HepG2 (cell line): Measurements from ENCODE around the gene STX12. TPM values are rescaled to one million over a fixed set of nuclear protein-coding genes. Genes with fewer than 3 reads are reported as not detected.

ENCODE experiments used
- DNMT1 ChIP-seq: sonication (generic); formaldehyde crosslinking; IDR thresholded peaks from 2 replicates; pipeline ENCODE4 v1.5.1; 2020; ENCODE audit warnings: mild to moderate bottlenecking, missing genetic modification reagents
- HNRNPUL1 ChIP-seq: fragments of 200-400 bp; formaldehyde crosslinking; IDR thresholded peaks from 2 replicates; pipeline ENCODE4 v1.6.1; 2017; ENCODE audit warnings: low read depth, mild to moderate bottlenecking, low read length, moderate library complexity
- HOXA5 ChIP-seq: sonication (generic); formaldehyde crosslinking; IDR thresholded peaks from 2 replicates; pipeline ENCODE4 v1.4.0; 2020; ENCODE audit warnings: missing genetic modification reagents
- KDM5A ChIP-seq: fragments of 200-600 bp; sonication (generic); IDR thresholded peaks from 2 replicates; pipeline ENCODE4 v1.7.0; 2018; ENCODE audit warnings: antibody characterized with exemption, mild to moderate bottlenecking, low read length, borderline replicate concordance
- KDM6A ChIP-seq: IDR thresholded peaks from 2 replicates; pipeline ENCODE4 v1.6.1; 2016; ENCODE audit warnings: low read depth
- MED13 ChIP-seq: sonication (generic); formaldehyde crosslinking; IDR thresholded peaks from 2 replicates; pipeline ENCODE4 v1.5.0; 2020; ENCODE audit warnings: missing genetic modification reagents
- MTA3 ChIP-seq: sonication (generic); formaldehyde crosslinking; IDR thresholded peaks from 2 replicates; pipeline ENCODE4 v1.4.0; 2020; ENCODE audit warnings: missing genetic modification reagents
- MYNN ChIP-seq: sonication (generic); formaldehyde crosslinking; IDR thresholded peaks from 2 replicates; pipeline ENCODE4 v1.4.0; 2020; ENCODE audit warnings: mild to moderate bottlenecking, low read depth, missing genetic modification reagents
- NR2F6 ChIP-seq, 2 experiments: IDR thresholded peaks; 2 replicates each; pipeline ENCODE4 v1.6.1; 2016; ENCODE audit warnings: antibody characterized with exemption in 1 of 2, mild to moderate bottlenecking in 1 of 2
- RFX3 ChIP-seq: IDR thresholded peaks from 2 replicates; pipeline ENCODE4 v1.6.1; 2016; ENCODE audit warnings: missing biosample characterization, missing genetic modification reagents
- RFXAP ChIP-seq: sonication (generic); formaldehyde crosslinking; IDR thresholded peaks from 2 replicates; pipeline ENCODE4 v1.4.0; 2020; ENCODE audit warnings: missing genetic modification reagents, borderline replicate concordance
- SCMH1 ChIP-seq: sonication (generic); formaldehyde crosslinking; IDR thresholded peaks from 2 replicates; pipeline ENCODE4 v1.9.0; 2021; ENCODE audit warnings: missing genetic modification reagents, mild to moderate bottlenecking, borderline replicate concordance
- SPEN ChIP-seq: sonication (generic); formaldehyde crosslinking; IDR thresholded peaks from 2 replicates; pipeline ENCODE4 v1.5.1; 2020; ENCODE audit warnings: low read depth, mild to moderate bottlenecking, missing genetic modification reagents
- YEATS2 ChIP-seq: sonication (generic); formaldehyde crosslinking; IDR thresholded peaks from 2 replicates; pipeline ENCODE4 v1.4.0; 2020; ENCODE audit warnings: missing genetic modification reagents, borderline replicate concordance
- ZBTB3 ChIP-seq: sonication (generic); formaldehyde crosslinking; IDR thresholded peaks from 2 replicates; pipeline ENCODE4 v1.4.0; 2020; ENCODE audit warnings: low read depth, mild to moderate bottlenecking, moderate library complexity, missing genetic modification reagents, borderline replicate concordance
- ZFX ChIP-seq: sonication (generic); formaldehyde crosslinking; IDR thresholded peaks from 2 replicates; pipeline ENCODE4 v1.4.0; 2020; ENCODE audit warnings: mild to moderate bottlenecking, low read depth, missing genetic modification reagents, moderate library complexity
- ZNF282 ChIP-seq: fragments of 450-650 bp; IDR thresholded peaks from 2 replicates; pipeline ENCODE4 v1.6.1; 2018; ENCODE audit not compliant: partially characterized antibody
- ZNF34 ChIP-seq: sonication (generic); formaldehyde crosslinking; IDR thresholded peaks from 2 replicates; pipeline ENCODE4 v1.4.0; 2020; ENCODE audit warnings: mild to moderate bottlenecking, missing genetic modification reagents, borderline replicate concordance
- ZNF737 ChIP-seq: sonication (generic); formaldehyde crosslinking; IDR thresholded peaks from 2 replicates; pipeline ENCODE4 v1.5.0; 2020; ENCODE audit warnings: missing genetic modification reagents, mild to moderate bottlenecking, borderline replicate concordance
- ZNF749 ChIP-seq: sonication (generic); formaldehyde crosslinking; IDR thresholded peaks from 2 replicates; pipeline ENCODE4 v1.8.0; 2022; ENCODE audit warnings: mild to moderate bottlenecking, missing genetic modification reagents, moderate library complexity, borderline replicate concordance
- ZNF772 ChIP-seq: sonication (generic); formaldehyde crosslinking; IDR thresholded peaks from 2 replicates; pipeline ENCODE4 v1.5.0; 2020; ENCODE audit warnings: mild to moderate bottlenecking, missing genetic modification reagents
- ZNF776 ChIP-seq: sonication (generic); formaldehyde crosslinking; IDR thresholded peaks from 2 replicates; pipeline ENCODE4 v1.4.0; 2020; ENCODE audit warnings: mild to moderate bottlenecking, missing genetic modification reagents
- polyA plus RNA-seq, 8 experiments: library from polyadenylated mRNA; depleted of rRNA in 3 of 8; stranded (reverse) in 7 of 8; unstranded in 1 of 8; fragments of >200 nt; fragmentation: Illumina TruSeq in 4 of 8; extraction: Trizol in 4 of 8; gene quantifications; 2 replicates each; pipeline versions ENCODE4 v1.2.1 to v1.2.3, GENCODE V29; 2011 to 2016; ENCODE audit warnings: low read depth in 4 of 8, missing spikeins in 1 of 8, mixed read lengths in 1 of 8; ENCODE audit not compliant: insufficient read depth in 1 of 8
- total RNA-seq, 5 experiments: library from RNA; depleted of rRNA; stranded (reverse); fragments of >200 nt; fragmentation: Illumina TruSeq; extraction: Trizol; gene quantifications; 2 replicates each; pipeline ENCODE4 v1.2.3, GENCODE V29; 2016; ENCODE audit warnings: low read depth in 1 of 5
- TF ChIP-seq, protein P1 (sequence below): sonication (generic); formaldehyde crosslinking; IDR thresholded peaks from 2 replicates; pipeline ENCODE4 v1.4.0; 2020; ENCODE audit warnings: mild to moderate bottlenecking, missing genetic modification reagents
- TF ChIP-seq, protein P2 (sequence below): sonication (generic); formaldehyde crosslinking; IDR thresholded peaks from 2 replicates; pipeline ENCODE4 v1.8.1; 2022; ENCODE audit warnings: mild to moderate bottlenecking, missing genetic modification reagents
- TF ChIP-seq, protein P3 (sequence below): IDR thresholded peaks from 2 replicates; pipeline ENCODE4 v1.6.1; 2012; ENCODE audit warnings: low read depth, low read length, improper control_type of control experiment

Gene STX12
- total and polyA plus RNA-seq, 2 of the 13 experiments (the other 11 are each of a cell fraction or from before 2014, with no cell fraction given), result 9.0 to 19.7 TPM

DNA sequence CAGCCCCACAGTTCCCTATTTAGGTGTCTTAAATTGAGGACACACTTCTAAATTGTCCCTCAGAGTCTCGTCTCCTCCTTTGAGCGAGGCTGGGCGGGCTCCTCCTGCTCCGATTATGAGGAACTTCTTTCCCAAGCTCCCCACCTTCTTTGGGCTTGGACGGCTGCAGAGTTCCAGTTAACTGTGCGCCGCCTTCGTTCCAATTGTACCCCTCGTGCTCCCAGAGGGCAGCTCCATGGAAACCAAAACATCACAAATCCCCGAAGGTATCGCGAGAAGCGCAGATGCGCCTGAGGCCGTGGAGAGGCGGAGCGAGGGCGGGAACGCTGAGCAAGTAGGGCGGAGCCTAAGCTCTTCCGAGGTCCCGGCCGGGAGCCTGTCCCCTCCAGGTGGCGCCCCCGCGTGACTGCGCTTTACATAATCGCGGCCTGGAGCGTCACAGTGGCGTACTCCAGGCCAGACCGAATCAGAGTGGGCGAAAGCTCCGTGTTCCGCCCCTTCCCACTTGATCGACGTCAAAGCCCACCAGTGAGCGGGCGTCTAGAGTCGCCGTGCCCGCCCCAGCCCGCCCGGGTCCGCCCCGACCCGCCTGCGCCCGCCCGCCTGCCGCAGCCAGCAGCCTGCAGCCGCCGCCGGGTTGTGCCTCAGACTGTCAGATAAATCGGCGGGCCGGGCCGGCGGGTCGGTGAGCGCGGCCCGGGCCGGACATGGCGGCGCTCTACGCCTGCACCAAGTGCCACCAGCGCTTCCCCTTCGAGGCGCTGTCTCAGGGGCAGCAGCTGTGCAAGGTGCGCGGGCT is 47.4 kb upstream of the STX12 start, which contains the start of gene FAM76A (continued):
- no peak for TF ChIP-seq KDM5A
- TF ChIP-seq DNMT1 (CRISPR knock-in tag), result no peak
- peak; percentile 54 for TF ChIP-seq ZFX
- peak; percentile 44; the same call in 1 of the 2 replicates for TF ChIP-seq ZNF772 (CRISPR knock-in tag)
- peak; percentile 85; the same call in 1 of the 2 replicates for TF ChIP-seq YEATS2 (CRISPR knock-in tag)
- TF ChIP-seq, protein P1, sequence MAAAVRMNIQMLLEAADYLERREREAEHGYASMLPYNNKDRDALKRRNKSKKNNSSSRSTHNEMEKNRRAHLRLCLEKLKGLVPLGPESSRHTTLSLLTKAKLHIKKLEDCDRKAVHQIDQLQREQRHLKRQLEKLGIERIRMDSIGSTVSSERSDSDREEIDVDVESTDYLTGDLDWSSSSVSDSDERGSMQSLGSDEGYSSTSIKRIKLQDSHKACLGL (CRISPR knock-in tag), result peak; percentile 74; the same call in 1 of the 2 replicates
- peak; percentile 75; the same call in 1 of the 2 replicates for TF ChIP-seq MYNN (CRISPR knock-in tag)
- TF ChIP-seq, protein P2, sequence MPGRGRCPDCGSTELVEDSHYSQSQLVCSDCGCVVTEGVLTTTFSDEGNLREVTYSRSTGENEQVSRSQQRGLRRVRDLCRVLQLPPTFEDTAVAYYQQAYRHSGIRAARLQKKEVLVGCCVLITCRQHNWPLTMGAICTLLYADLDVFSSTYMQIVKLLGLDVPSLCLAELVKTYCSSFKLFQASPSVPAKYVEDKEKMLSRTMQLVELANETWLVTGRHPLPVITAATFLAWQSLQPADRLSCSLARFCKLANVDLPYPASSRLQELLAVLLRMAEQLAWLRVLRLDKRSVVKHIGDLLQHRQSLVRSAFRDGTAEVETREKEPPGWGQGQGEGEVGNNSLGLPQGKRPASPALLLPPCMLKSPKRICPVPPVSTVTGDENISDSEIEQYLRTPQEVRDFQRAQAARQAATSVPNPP (CRISPR knock-in tag), result peak; percentile 78; the same call in 1 of the 2 replicates
- TF ChIP-seq RFXAP (CRISPR knock-in tag), result peak; percentile 64; the same call in 1 of the 2 replicates
- peak; percentile 17 for TF ChIP-seq HOXA5 (CRISPR knock-in tag)
- 0 out of 2 replicates have a peak, but pooled peaks have one; percentile 50 for TF ChIP-seq MED13 (CRISPR knock-in tag)
- peak; percentile 44; the same call in 1 of the 2 replicates for TF ChIP-seq NR2F6 (IDR thresholded peaks at IDR 0.05)
- peak; percentile 49 for TF ChIP-seq NR2F6 (CRISPR knock-in tag; IDR thresholded peaks at IDR 0.05)
- peak; percentile 78 for TF ChIP-seq RFX3 (CRISPR knock-in tag)
- peak; percentile 80; the same call in 1 of the 2 replicates for TF ChIP-seq ZBTB3 (CRISPR knock-in tag)
- no peak for TF ChIP-seq SCMH1 (CRISPR knock-in tag)
- TF ChIP-seq ZNF737 (CRISPR knock-in tag), result no peak
- TF ChIP-seq ZNF282, result no peak
- TF ChIP-seq ZNF749, result no peak
- TF ChIP-seq SPEN (CRISPR knock-in tag), result peak; percentile 48; the same call in 1 of the 2 replicates
- TF ChIP-seq MTA3 (CRISPR knock-in tag), result no peak
- no peak for TF ChIP-seq ZNF34 (CRISPR knock-in tag)
- no peak for TF ChIP-seq HNRNPUL1
- TF ChIP-seq, protein P3, sequence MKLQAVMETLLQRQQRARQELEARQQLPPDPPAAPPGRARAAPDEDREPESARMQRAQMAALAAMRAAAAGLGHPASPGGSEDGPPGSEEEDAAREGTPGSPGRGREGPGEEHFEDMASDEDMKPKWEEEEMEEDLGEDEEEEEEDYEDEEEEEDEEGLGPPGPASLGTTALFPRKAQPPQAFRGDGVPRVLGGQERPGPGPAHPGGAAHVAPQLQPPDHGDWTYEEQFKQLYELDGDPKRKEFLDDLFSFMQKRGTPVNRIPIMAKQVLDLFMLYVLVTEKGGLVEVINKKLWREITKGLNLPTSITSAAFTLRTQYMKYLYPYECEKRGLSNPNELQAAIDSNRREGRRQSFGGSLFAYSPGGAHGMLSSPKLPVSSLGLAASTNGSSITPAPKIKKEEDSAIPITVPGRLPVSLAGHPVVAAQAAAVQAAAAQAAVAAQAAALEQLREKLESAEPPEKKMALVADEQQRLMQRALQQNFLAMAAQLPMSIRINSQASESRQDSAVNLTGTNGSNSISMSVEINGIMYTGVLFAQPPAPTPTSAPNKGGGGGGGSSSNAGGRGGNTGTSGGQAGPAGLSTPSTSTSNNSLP, result no peak
- TF ChIP-seq ZNF776 (CRISPR knock-in tag), result no peak; the same call in 1 of the 2 replicates
- no peak for TF ChIP-seq KDM6A (CRISPR knock-in tag)
